GM21423 (cell line): ENCODE measurements around the gene NFIC.

ENCODE experiments used
- ATAC-seq: cut with Tn5 transposase; IDR thresholded peaks from one replicate; pipeline ENCODE4 v1.9.1; 2021; ENCODE audit warnings: mild to moderate bottlenecking, moderate library complexity; ENCODE audit not compliant: unreplicated experiment

NFIC gene

DNA sequence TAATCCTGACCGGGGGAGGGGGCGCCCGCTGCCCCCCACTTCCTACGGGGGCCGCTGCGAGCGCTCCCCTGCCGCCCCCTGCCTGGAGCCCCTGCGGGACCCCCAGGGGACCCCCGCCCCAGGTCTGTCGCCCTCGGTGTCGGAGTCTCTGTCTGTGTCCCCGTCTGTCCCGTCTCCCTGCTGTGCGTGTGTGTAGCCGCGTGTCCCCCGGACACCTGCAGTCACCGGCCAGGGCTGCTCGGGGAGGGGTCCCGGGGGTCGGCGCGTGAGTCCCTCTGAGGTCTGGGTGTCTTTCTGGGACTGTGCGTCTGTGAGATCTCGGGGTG is 7.7 kb upstream of the NFIC start:
- ATAC-seq: no peak

DNA sequence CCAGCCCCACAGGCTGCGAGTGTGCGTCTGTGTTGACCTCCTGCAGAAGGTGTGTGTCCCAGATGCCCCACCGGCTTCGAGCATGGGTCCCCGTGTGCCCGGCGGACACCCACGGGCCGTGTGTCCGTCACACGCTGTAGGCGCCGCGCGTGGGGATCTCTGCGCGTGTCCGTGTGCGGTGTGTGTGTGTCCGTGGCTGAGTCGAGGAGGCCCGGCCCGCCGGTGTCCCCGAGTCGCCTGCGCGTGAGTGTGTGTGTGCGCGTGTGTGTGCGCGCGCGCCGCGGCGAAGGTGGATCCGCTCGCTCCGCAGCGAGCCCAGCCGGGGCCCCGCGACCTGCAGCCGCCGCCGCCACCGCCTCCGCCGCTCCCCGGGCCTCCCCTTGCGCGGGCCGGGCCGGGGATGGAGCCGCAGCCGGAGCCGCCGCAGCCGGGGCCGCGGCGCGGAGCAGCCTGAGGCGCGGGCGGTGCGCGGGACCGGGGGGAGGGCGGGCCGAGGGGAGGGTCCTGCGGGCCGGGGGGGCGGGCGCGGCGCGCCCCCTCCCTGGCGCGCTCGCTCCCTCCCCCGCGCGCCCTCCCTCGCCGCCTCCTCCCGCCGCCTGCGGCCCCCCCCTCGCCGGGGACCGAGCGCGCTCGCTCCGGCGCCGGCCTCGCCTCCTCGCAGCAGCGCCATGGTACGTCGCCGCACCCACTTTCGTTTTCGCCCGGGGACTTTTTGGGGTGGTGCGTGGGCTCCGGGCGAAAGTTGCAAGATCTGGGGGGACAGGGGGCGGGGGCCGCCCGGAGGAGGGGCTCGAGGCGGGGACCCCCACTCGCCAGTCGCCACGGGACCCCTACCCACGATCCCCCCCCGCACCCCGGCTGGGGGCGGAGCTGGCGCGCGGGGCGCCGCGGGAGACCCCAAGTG is 7.1 kb upstream of the NFIC start:
- no peak for ATAC-seq

GRCh38 chr19:3359919-3360420 is 6.4 kb upstream of the NFIC start:
- no peak for ATAC-seq

DNA sequence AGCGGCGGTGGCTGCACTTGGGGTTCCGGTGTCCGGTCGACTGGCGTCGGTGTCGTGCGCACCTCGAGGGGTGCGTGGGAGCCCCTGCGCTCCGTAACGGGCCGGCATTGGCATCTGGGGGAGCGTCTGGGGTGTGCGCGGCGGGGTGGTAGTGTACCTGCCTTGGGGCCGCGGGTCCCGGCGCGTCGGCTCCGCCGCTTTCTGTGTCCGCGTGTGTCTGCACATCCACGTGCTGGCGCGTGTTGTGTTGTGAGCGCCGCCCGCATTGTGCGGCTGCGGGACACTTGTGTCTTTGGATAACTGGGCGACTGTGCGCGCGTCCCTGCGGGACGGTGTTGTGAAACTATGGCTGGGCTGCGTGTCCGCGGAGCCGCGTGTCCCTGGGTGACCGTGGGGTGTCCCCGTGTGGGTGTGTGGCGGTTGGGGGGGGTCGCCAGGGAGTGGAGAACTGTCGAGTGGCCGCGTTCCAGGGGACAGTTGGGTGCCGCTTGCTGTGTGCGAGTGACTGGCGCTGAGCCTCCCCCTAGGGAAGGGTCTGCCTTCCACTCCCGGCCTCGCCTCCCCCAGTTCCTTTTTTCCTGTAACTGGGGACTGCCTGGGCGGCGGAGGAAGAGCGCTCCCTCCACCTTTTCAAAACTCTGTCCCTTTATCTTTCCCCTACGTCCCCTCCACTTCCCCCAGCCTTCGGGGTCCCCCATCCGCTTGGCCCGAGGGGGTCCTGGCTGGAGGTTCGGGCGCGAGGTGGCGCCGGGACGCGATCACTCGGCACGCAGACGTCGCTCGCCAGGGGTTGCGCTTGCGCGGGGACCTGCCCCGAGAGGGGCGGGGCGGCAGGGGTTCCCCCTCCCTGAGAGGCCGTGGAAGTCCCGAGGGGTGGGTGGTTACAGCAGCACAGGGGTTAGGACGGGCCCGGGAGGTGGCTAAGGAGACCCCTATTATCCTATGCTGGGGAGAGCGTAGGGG is 5.7 kb upstream of the NFIC start:
- ATAC-seq: peak; percentile 39

GRCh38 chr19:3361384-3362216 is 4.8 kb upstream of the NFIC start:
- no peak for ATAC-seq

DNA sequence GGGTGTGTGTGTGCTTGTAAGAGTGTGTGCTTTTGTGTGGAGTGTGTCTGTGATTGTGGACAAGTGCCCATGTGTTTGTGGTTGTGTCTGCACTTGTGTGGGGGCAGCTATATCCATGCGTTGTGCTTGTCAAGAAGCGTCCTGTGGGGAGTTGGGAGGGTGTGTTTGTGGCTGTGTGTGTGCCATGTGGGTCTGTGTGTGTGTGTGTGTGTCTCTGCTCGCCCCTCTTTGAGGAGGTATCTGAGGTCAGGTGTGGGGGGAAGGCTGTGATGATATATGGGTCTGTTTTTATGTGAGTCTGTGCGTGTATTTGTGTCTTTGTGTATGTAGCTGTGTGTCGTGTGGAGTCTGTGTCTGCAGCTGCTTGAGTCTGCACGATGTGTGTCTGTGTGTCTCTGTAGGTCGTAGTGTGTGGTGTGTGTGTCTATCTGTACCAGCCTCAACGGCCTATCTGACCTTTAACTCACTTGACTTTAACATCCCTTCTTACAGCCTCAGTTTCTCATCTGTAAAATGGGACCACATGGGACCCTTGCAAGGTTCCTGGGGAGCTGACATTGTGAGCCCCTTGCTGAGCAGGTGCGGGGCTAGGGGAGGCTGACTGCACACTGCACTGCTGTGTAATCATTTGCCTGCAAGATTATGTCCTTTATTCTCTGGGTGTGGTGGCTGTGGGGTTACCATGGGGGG is 4.0 kb upstream of the NFIC start:
- ATAC-seq: no peak

DNA sequence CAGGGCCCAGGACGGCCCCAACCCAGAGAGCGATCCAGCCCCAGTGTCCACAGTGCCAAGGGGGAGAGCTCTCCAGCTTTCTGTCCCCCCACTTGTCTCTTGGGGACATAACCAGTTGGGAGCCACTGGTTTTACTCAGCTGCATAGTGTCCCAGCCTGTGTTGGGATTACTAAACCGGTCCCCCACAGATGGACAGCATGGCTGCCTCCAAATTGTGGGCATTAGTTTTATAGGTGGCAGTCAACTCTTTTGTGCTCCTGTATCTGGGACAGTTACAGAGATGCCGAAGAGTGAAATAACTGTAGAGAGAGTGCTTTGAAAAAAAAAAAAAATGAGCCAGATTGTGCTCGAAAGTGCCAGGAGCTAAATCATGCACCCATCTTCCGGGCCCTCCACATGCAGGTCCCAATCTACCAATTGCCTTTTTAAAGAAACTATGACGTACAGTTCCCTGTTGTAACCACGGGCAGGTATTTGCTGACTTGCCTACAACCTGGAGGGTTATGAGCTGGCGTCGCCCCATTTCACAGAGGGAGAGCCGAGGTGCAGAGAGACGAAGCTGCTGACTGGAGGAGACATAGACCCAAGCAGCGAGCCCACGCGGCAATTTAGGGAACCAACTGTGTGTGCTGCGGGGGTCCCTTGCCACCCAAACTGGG is 2.4 kb upstream of the NFIC start:
- ATAC-seq: no peak

DNA sequence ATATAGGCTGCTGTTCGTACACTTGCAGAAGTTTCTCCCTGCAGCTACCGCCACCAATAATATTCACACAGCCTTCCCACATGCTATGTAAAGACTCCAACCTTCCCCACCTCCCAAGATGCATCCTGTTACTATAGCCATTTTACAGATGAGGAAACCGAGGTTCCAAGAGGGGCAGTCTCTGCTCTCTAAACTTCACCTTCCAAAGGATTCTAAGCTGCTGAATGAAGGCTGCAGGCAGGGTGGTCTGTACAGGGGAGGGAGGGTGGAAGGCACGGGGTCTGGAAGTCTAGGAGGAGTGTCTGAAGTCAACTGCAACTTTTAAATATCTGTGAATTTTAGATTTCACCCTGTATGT is 1.9 kb upstream of the NFIC start:
- no peak for ATAC-seq

- no peak for ATAC-seq
Measured at GRCh38 chr19:3365093-3365835, 1.1 kb upstream of the NFIC start.

DNA sequence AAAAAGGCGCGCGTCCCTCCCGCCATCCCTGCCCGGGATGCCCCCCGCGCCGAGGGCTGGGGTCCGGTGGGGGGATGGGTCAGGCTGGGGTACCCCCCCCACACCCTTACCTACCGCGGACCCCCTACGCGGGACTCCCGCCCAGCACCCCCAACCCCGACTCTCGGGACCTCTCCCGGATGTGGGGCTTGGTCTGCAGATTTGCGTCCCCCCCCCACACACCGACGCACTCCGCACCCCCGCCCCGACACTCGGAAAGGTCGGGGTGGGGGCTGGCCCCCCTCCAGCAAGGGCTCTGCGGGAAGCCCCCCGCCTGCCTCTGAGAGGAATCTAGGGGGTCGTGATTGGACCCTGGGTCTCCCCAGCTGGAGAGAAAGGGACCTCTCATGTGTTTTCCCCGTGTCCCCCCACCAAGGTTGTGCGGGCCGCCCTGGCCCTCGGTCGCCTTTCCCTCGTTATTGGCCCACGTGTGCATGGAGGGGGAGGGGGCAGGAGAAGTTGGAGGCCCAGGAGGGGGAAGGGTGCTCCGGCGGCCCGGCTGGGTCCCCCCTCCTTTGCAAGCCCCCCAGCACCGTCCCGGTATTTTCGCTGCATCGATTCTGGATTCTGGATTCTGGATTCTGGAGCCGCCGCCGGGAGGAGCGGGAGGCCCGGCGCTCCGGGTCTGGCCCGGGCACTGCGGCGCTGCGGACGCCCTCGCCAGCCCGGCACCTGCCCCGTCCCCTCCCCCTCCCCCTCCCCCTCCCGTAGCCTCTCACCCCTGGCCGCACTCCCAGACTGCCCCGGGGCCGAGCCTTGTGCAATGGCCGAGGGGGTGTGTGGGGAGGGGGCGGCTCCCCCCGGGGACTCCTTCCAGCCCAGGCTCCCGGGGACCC is 607 bp downstream of the NFIC start:
- no peak for ATAC-seq

GRCh38 chr19:3367628-3368440 is 1.5 kb downstream of the NFIC start:
- ATAC-seq: no peak

DNA sequence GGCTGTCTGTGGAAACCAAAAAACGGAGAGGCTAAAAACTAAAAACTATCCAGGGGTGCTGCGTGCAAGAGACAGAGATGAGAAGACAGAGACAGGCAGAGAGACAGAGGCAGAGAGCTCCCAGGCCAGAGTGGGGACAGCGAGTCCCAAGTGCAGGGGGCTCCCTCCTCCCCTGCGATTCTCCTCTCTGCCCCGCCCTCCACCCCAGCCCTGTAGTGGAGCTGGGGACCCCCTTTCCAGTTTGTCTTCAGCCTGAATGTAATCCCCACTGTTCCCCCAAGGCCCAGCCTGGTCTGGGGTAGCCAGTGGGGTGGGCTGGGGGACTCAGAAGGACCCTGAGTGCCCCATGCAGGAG is 2.0 kb downstream of the NFIC start:
- ATAC-seq: no peak

GRCh38 chr19:3368848-3369336 is 2.5 kb downstream of the NFIC start:
- ATAC-seq: no peak

GRCh38 chr19:3369337-3370213 is 3.2 kb downstream of the NFIC start:
- ATAC-seq: no peak

DNA sequence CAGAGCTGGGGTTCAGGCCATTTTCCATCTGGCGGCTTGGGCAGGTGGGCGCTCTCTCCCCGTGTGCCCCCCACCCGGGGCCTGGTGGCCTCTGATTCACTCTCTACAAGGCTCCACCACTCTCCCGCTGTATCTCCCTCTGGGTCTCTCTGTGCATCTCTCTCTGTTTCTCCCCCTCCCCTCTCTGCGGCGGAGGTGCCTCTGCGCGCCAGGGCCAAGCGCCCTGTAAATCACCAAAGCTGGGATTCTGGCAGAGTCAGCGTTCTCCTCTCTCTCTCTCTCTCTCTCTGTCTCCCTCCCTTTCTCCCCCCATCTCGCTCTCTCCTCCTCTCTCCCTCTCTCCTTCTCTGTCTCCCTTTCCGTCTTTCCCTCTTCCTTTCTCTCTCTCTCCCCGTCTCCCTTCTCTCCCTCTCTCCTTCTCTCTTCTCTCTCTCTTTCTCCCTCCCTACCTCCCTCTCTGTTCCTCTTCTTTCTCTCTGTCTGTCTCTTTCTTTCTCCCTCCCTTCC is 3.9 kb downstream of the NFIC start:
- ATAC-seq: no peak
